Measurements from ENCODE around the gene POLR1G.

GRCh38 chr19:45370410-45371204 lies 35.8 kb upstream of the POLR1G start, which contains the start of gene ERCC2:
- TF ChIP-seq CTCF (conservative IDR thresholded peaks at IDR 0.05 in 1 of 2, IDR thresholded peaks at IDR 0.05 in 1 of 2; ENCODE audit: extremely low read depth in 1 of 2, insufficient read depth in 1 of 2, low read depth in 1 of 2, low read length in 2 of 2) = no peak
- TF ChIP-seq EZH2 (IDR thresholded peaks at IDR 0.05; ENCODE audit: borderline replicate concordance, low read length) = no peak

Measured in mammary epithelial cell (primary cell).